HUES64 (cell line): Measurements from ENCODE around the gene NR6A1.

Experiments
- H3K27ac ChIP-seq: 2 replicates; pipeline ENCODE4 v1.7.0; 2013; ENCODE audit warnings: low read depth, low read length, inconsistent platforms
- H3K27me3 ChIP-seq: 2 replicates; pipeline ENCODE4 v1.6.1; 2013; ENCODE audit warnings: mild to moderate bottlenecking, low read length; ENCODE audit not compliant: insufficient read depth
- H3K36me3 ChIP-seq: 2 replicates; pipeline ENCODE4 v1.6.1; 2013; ENCODE audit warnings: mild to moderate bottlenecking, low read length; ENCODE audit not compliant: insufficient read depth
- H3K4me1 ChIP-seq: 2 replicates; pipeline ENCODE4 v1.6.1; 2013; ENCODE audit warnings: mild to moderate bottlenecking, low read length, moderate library complexity; ENCODE audit not compliant: insufficient read depth
- H3K4me3 ChIP-seq: 2 replicates; pipeline ENCODE4 v1.5.1; 2013; ENCODE audit warnings: mild to moderate bottlenecking, low read length, moderate library complexity
- H3K9ac ChIP-seq: 2 replicates; pipeline ENCODE4 v1.6.1; 2013; ENCODE audit warnings: mild to moderate bottlenecking, low read depth, low read length
- H3K9me3 ChIP-seq: 2 replicates; pipeline ENCODE4 v1.6.1; 2013; ENCODE audit warnings: low read depth, low read length; ENCODE audit not compliant: insufficient read depth
- WGBS: fragments of 150-250, 120-280 bp; methylation state at CpG from one replicate; pipeline ENCODE4 v1.1.7; 2013; ENCODE audit warnings: missing lambda C conversion rate; 5-methylcytosine and 5-hydroxymethylcytosine counted together

Gene NR6A1

DNA sequence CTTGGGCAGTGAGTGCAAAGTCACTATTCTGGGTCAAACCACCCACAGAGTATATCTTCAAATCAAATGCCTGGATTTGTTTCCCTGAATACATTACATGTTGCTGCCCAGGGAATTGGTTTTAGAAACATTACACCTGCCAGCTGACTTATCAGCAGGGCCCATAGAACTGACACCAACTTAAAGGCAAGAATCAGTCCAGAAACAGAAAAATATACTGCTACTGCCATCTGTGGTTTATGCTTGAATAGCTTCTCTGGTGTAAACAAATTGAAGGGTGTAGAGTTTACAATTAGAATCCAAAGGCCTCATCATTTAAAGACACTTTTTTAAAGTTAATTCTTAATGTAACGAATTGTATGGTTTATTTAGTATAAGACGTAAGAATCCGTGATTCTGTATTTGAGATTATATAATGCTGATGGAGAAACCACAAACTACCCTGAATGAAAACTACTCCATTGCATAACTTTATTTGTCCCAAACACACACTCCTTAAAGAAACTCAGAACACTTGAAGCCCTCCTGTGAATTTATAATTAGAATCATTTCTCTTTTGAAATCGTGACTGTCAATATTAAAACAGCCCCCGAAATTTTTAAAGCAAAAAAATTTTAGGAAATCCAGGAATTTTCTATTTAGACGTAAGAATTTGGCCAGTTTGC lies 6.2 kb downstream of the NR6A1 start:
- Histone ChIP-seq H3K4me3 (peak overlapping the region; percentile 85; the same call in 1 of the 2 replicates), H3K27me3 (peaks cover 28% of the 10 kb centered on the region), H3K4me1 (peaks cover 82% of the 10 kb centered on the region), H3K27ac (no peak overlapping the region; the same call in 1 of the 2 replicates), H3K9me3 (no peaks in the 10 kb centered on the region), H3K9ac (no peak overlapping the region), H3K36me3 (no peaks in the 10 kb centered on the region)
- 42% methylated on average over 3 of the region's 6 CpGs for WGBS

DNA sequence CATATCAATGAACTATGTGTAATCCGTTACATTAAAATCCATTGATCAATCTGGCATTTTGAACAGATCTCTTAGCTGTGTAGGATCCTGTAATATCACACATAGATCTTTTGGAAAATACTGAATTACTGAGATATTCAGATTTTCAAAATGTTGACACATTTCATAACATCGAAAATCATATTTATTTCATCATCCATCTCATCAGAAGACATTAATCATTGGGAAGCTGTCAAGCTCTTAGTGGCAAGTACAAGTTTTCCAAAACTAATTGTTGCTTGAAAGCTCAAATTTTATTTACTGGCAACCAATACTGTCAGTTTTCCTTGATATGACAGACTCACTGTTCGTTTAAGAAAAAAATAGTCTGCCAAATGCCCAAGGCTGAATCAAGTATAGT lies 8.5 kb downstream of the NR6A1 start:
- Histone ChIP-seq H3K27ac (peak overlapping the region; percentile 38; the same call in 1 of the 2 replicates), H3K9me3 (no peaks in the 10 kb centered on the region), H3K36me3 (no peaks in the 10 kb centered on the region), H3K4me1 (peaks cover 85% of the 10 kb centered on the region), H3K27me3 (peaks cover 13% of the 10 kb centered on the region), H3K4me3 (no peak overlapping the region), H3K9ac (no peak overlapping the region; the same call in 1 of the 2 replicates)
- WGBS = 79% methylated on average over 2 of the region's 3 CpGs

DNA sequence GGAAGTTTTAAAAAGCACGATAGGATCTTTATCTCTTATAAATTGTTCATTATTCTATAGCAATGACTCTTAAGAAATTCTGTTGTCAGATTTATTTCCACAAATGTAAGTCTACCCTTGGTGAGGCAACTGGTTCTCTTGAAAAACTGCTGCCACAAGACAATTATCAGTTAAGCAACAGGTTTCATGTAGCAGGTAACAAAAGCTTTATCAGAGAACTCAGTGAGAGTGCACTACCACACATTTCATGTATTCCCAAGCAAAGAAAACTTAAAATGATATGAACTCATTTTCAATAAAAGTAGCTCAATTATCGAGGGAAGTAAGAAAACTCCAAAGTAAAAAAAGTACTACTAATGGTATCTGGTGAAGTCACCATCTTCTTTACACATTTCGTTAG lies 9.4 kb downstream of the NR6A1 start:
- peak overlapping the region; percentile 78 for H3K27ac ChIP-seq
- H3K27me3 ChIP-seq = 0 out of 2 replicates have a peak, but pooled peaks cover 6% of the 10 kb centered on the region
- peaks cover 85% of the 10 kb centered on the region for H3K4me1 ChIP-seq
- H3K36me3 ChIP-seq = no peaks in the 10 kb centered on the region
- WGBS = 60% methylated on average over 1 of the region's 3 CpGs
- no peaks in the 10 kb centered on the region for H3K9me3 ChIP-seq
- H3K9ac ChIP-seq = peak overlapping the region; percentile 16; the same call in 1 of the 2 replicates
- H3K4me3 ChIP-seq = peak overlapping the region; percentile 15

DNA sequence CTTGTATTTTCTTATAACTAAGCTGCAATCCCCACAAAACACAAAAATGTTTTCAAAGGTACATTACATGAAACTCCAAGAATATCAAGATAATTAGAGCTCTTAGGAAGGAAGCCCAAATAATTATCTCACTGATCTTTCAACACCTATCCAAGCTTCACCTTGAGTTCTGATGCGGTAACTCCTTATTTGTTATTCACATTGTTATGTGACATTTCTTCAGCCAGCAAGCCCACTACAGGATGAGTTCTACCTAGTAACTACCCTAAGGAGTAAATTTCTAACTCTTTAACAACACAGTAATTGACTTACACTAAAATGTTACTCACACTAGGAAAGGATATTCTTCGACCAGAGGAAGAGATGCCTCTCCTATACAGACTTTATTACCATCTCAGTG lies 9.9 kb downstream of the NR6A1 start:
- WGBS = 8% methylated on average over 2 of the region's 2 CpGs
- H3K36me3 ChIP-seq = no peaks in the 10 kb centered on the region
- H3K9ac ChIP-seq = peak overlapping the region; percentile 16; the same call in 1 of the 2 replicates
- H3K27ac ChIP-seq = peak overlapping the region; percentile 78
- H3K27me3 ChIP-seq = 0 out of 2 replicates have a peak, but pooled peaks cover 6% of the 10 kb centered on the region
- H3K4me3 ChIP-seq = peak overlapping the region; percentile 15
- H3K9me3 ChIP-seq = no peaks in the 10 kb centered on the region
- H3K4me1 ChIP-seq = peaks cover 85% of the 10 kb centered on the region

DNA sequence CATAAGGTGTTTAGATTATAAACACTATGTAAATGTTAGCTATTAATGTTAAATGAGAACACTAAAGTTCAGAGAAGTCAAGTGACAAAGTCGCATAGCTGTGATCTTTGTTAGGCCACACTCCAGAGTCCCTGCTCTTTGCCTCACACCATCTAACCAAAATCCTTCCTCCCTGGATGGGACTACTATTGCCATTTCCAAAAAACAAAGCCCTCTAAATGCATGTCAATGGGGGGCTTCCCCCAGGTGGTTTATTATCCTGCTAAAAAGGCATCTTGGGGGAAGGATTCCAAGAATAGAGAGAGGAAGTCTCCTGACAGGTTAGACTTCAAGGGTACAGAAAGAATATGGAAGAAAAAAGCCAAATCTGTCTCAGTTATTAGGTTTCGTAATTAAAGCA lies 10.4 kb downstream of the NR6A1 start:
- Histone ChIP-seq H3K9ac (peak overlapping the region; percentile 42; the same call in 1 of the 2 replicates), H3K36me3 (no peaks in the 10 kb centered on the region), H3K4me3 (peak overlapping the region; percentile 15), H3K27me3 (0 out of 2 replicates have a peak, but pooled peaks cover 1% of the 10 kb centered on the region), H3K27ac (peak overlapping the region; percentile 92), H3K9me3 (no peaks in the 10 kb centered on the region), H3K4me1 (peaks cover 85% of the 10 kb centered on the region)
- WGBS = 25% methylated on average over 2 of the region's 2 CpGs

DNA sequence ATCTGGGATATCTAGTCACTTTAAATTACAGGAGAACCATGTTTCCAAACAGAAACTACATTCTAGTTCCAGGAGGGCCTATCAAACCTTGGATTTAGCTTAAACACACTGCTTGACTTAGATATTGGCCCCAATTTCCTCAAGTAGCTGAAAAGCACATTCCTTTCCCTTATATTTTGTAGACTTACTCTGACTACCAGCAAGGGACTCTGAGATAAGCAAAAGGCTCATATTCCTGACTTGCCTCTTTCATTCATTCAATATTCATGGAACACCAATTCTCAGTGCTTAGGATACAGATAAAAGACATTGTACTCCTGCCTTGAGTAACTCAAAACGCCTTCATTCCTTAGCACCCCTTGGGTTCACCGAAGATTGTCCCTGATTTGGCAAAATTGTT lies 11.8 kb downstream of the NR6A1 start:
- Histone ChIP-seq H3K4me1 (peaks cover 86% of the 10 kb centered on the region), H3K27ac (peak overlapping the region; percentile 92), H3K36me3 (no peaks in the 10 kb centered on the region), H3K9ac (peak overlapping the region; percentile 62; the same call in 1 of the 2 replicates), H3K27me3 (no peaks in the 10 kb centered on the region), H3K4me3 (no peak overlapping the region), H3K9me3 (no peaks in the 10 kb centered on the region)
- WGBS = 68% methylated on average over 2 of the region's 2 CpGs

DNA sequence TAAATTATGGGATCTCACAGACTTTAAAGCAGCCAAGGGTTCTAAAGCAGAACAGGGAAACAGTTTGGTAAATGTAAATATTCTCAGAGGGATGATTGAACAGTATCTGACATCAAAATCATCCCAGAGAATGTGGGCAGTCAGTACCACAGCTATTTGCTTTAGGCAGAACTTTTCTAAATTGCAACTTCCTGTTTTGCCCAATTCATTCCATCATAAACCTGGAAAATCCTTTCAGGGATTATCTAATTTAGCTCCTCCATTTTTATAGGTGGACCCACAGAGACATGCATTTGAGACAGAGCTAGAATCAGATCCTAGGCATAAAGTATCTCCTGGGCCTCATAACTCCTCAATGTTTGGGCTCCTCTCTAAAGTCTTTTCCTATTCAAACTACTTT lies 12.4 kb downstream of the NR6A1 start:
- Histone ChIP-seq H3K27me3 (no peaks in the 10 kb centered on the region), H3K4me1 (peaks cover 90% of the 10 kb centered on the region), H3K9ac (peak overlapping the region; percentile 62; the same call in 1 of the 2 replicates), H3K9me3 (no peaks in the 10 kb centered on the region), H3K27ac (peak overlapping the region; percentile 92), H3K4me3 (peak overlapping the region; percentile 46), H3K36me3 (no peaks in the 10 kb centered on the region)

DNA sequence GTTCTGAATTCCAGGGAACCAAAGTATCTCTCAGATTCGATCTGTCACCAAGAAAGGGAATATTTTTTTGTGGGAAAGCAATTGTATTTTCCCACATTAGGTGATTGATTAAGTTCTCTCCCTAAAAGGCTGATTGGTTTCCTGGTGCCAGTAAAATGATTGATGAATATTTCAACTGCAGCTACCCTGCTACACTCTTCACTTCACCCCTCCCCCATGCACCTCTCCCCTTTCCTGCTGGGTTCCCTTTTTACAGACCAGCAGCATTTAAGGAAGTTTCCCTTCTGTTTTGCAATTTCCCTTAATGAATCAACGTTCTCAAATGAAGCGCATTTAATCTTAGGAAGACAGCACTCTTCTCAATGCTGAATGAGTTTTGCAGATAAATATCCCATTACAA lies 13.1 kb downstream of the NR6A1 start:
- peak overlapping the region; percentile 46 for H3K4me3 ChIP-seq

DNA sequence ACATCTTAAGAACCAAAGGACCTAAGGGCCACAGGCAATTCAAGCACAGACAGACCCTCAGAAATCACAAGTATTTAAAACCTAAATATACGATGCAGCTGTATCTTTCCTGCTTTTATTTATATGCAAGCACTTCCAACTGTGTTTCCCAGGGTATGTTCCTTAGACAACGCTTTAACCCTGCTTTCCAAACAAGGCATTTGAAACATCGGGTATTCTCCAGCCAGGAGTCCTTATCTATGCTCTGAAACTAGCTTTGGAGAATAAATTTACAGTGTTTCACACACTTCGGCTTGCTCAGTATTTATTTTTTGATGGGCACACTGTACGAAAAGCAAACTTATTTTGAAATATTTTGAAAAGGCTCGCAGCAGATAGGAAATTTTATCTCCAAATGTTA lies 13.5 kb downstream of the NR6A1 start:
- no peaks in the 10 kb centered on the region for H3K36me3 ChIP-seq
- peak overlapping the region; percentile 62 for H3K9ac ChIP-seq
- H3K9me3 ChIP-seq = no peaks in the 10 kb centered on the region
- peak overlapping the region; percentile 46 for H3K4me3 ChIP-seq
- peaks cover 90% of the 10 kb centered on the region for H3K4me1 ChIP-seq
- no peaks in the 10 kb centered on the region for H3K27me3 ChIP-seq
- peak overlapping the region; percentile 92 for H3K27ac ChIP-seq
- WGBS = 1% methylated on average over 6 of the region's 6 CpGs

More for the DNA sequence above, 13.1 kb downstream of the NR6A1 start:
- Histone ChIP-seq H3K4me1 (peaks cover 90% of the 10 kb centered on the region), H3K27ac (peak overlapping the region; percentile 92), H3K9ac (peak overlapping the region; percentile 62), H3K27me3 (no peaks in the 10 kb centered on the region), H3K36me3 (no peaks in the 10 kb centered on the region), H3K9me3 (no peaks in the 10 kb centered on the region)
- WGBS = 0% methylated on average over 3 of the region's 3 CpGs

DNA sequence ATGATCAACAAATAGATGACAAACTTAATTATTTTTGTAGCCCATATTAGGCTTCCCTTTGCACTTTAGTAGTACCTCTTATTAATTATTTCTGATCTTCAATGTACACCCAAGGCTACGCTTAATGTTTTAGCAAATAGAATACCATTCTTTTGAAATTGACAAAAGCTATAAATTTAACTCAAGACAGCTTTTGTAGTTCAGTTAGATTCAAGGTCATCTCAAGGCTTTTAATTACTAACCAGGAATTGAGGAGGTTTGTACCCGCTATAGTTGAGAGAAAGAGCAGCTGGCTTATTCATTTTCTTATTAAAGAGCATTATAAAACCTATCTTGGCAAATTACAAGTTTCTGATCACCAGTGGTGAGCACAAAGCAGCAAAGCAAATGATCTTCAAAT lies 15.1 kb downstream of the NR6A1 start:
- Histone ChIP-seq H3K4me3 (no peak overlapping the region; the same call in 1 of the 2 replicates), H3K9me3 (no peaks in the 10 kb centered on the region), H3K27ac (peak overlapping the region; percentile 92), H3K27me3 (no peaks in the 10 kb centered on the region), H3K4me1 (peaks cover 81% of the 10 kb centered on the region), H3K36me3 (no peaks in the 10 kb centered on the region), H3K9ac (no peak overlapping the region)
- 100% methylated on average over 1 of the region's 2 CpGs for WGBS

DNA sequence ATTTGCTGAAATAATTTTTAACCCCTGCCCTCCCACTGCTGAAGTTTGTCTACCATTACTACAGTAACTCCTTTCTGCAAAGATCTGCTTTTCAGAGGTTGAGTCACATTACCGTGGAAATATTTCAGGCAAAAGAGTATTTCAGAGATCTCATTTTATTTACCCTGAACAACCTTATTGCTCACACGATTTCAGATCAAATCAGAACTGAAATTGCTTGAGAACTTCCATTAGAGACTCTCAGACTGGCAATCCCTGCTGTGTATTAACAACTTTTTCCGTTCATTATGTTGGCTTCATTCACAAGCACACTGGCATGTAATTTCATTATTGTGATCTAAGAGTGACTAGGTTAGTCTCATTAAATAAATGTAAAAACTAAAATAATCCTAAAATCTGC lies 16.1 kb downstream of the NR6A1 start:
- H3K9ac ChIP-seq = no peak overlapping the region
- no peaks in the 10 kb centered on the region for H3K36me3 ChIP-seq
- no peak overlapping the region for H3K27ac ChIP-seq
- no peaks in the 10 kb centered on the region for H3K9me3 ChIP-seq
- H3K27me3 ChIP-seq = no peaks in the 10 kb centered on the region
- 56% methylated on average over 3 of the region's 3 CpGs for WGBS
- peaks cover 78% of the 10 kb centered on the region for H3K4me1 ChIP-seq
- no peak overlapping the region for H3K4me3 ChIP-seq
